SU-DHL-6 (cell line): ENCODE data around the gene TRIML1.

Experiments used
- H2AFZ ChIP-seq: fragments of 200-600 bp; sonication (generic); 2 replicates; pipeline ENCODE4 v1.6.1; 2014; ENCODE audit warnings: low read depth, mild to moderate bottlenecking, moderate library complexity, mixed read lengths, antibody characterized with exemption, low read length; ENCODE audit not compliant: severe bottlenecking
- H3F3A ChIP-seq: fragments of 200-600 bp; shearing (Covaris generic); 2 replicates; pipeline ENCODE4 v1.6.0; 2016; ENCODE audit warnings: antibody characterized with exemption, mild to moderate bottlenecking; ENCODE audit not compliant: insufficient read depth
- H3K27ac ChIP-seq: fragments of 200-600 bp; sonication (generic); 2 replicates; pipeline ENCODE4 v1.5.1; 2016; ENCODE audit warnings: low read depth, mild to moderate bottlenecking, low read length, moderate library complexity, mixed read lengths
- H3K27me3 ChIP-seq: fragments of 200-600 bp; sonication (generic), shearing (Covaris generic); 2 replicates; pipeline ENCODE4 v1.6.0; 2014; ENCODE audit warnings: mild to moderate bottlenecking, low read length
- H3K36me3 ChIP-seq: fragments of 200-600 bp; sonication (generic); 2 replicates; pipeline ENCODE4 v1.6.1; 2014; ENCODE audit warnings: mild to moderate bottlenecking, low read length, mixed read lengths
- H3K4me2 ChIP-seq: fragments of 300-600, 200-600 bp; shearing (Covaris generic), sonication (generic); 2 replicates; pipeline ENCODE4 v1.6.0; 2014; ENCODE audit warnings: low read length, low read depth, mild to moderate bottlenecking; ENCODE audit not compliant: poor library complexity, severe bottlenecking
- H3K4me3 ChIP-seq: fragments of 200-600 bp; sonication (generic); 2 replicates; pipeline ENCODE4 v1.5.1; 2014; ENCODE audit warnings: antibody characterized with exemption, low read length, mild to moderate bottlenecking, mixed read lengths; ENCODE audit not compliant: insufficient read depth, poor library complexity, severe bottlenecking
- H3K79me2 ChIP-seq: fragments of 200-600 bp; sonication (generic); 2 replicates; pipeline ENCODE4 v1.6.1; 2014; ENCODE audit warnings: mild to moderate bottlenecking, low read length, moderate library complexity; ENCODE audit not compliant: insufficient read depth
- H3K9ac ChIP-seq: fragments of 200-600 bp; sonication (generic); 2 replicates; pipeline ENCODE4 v1.7.0; 2014; ENCODE audit warnings: mild to moderate bottlenecking, low read length
- H3K9me2 ChIP-seq: fragments of 200-600 bp; sonication (generic); replicated peaks from 2 replicates; pipeline ENCODE4 v1.6.1; 2014; ENCODE audit warnings: low read length; ENCODE audit not compliant: insufficient read depth
- H3K9me3 ChIP-seq: fragments of 200-600 bp; sonication (generic); 2 replicates; pipeline ENCODE4 v1.6.1; 2014; ENCODE audit warnings: low read length, mixed read lengths; ENCODE audit not compliant: insufficient read depth
- H4K20me1 ChIP-seq: fragments of 200-600 bp; sonication (generic); 2 replicates; pipeline ENCODE4 v1.6.1; 2014; ENCODE audit warnings: low read depth, mild to moderate bottlenecking, antibody characterized with exemption, low read length, moderate library complexity, mixed read lengths
- CTCF ChIP-seq: fragments of 200-600 bp; sonication (generic); IDR thresholded peaks from one replicate; pipeline ENCODE4 v1.5.1; 2017; ENCODE audit warnings: antibody characterized with exemption, mild to moderate bottlenecking, low read length, moderate library complexity; ENCODE audit not compliant: insufficient read depth, poor library complexity, severe bottlenecking
- EZH2phosphoT487 ChIP-seq: fragments of 200-600 bp; sonication (generic), shearing (Covaris generic); conservative IDR thresholded peaks from 2 replicates; pipeline ENCODE4 v1.6.1; 2018; ENCODE audit warnings: mild to moderate bottlenecking, antibody characterized with exemption, low read length, moderate library complexity, mixed read lengths

The TRIML1 gene

GRCh38 chr4:188139141-188139540 is at the start of gene TRIML1:
Gene TRIML1, plus strand, starts transcription at chr4:188139441. Its CDS starts 118 bp downstream, at chr4:188139559.
- Histone ChIP-seq H4K20me1 (no peaks in the 10 kb centered on the region), H3K79me2 (no peaks in the 10 kb centered on the region), H3K27ac (no peak within 1 kb of the TSS), H3K4me2 (no peak within 1 kb of the TSS), H3K27me3 (no peaks in the 10 kb centered on the region), H2AFZ (no peak within 1 kb of the TSS), H3K36me3 (no peaks in the 10 kb centered on the region), H3K9me2 (no peaks in the 10 kb centered on the region), H3F3A (no peaks in the 10 kb centered on the region), H3K4me3 (no peak within 1 kb of the TSS), H3K9ac (no peak within 1 kb of the TSS), H3K9me3 (no peaks in the 10 kb centered on the region)
- TF ChIP-seq CTCF = no peak

GRCh38 chr4:188092824-188093223 is 46.4 kb upstream of the TRIML1 start:
- Histone ChIP-seq H3K27me3 (no peaks in the 10 kb centered on the region), H3K4me2 (no peak overlapping the region), H4K20me1 (no peaks in the 10 kb centered on the region), H2AFZ (no peak overlapping the region), H3K79me2 (no peaks in the 10 kb centered on the region), H3K4me3 (no peak overlapping the region), H3K9me2 (no peaks in the 10 kb centered on the region), H3K27ac (no peak overlapping the region), H3F3A (no peaks in the 10 kb centered on the region), H3K36me3 (no peaks in the 10 kb centered on the region), H3K9me3 (no peaks in the 10 kb centered on the region), H3K9ac (no peak overlapping the region)
- TF ChIP-seq EZH2phosphoT487 = no peak
- no peak for TF ChIP-seq CTCF

GRCh38 chr4:188106454-188106853 is 32.8 kb upstream of the TRIML1 start:
- Histone ChIP-seq H3K4me2 (no peak overlapping the region), H3K36me3 (no peaks in the 10 kb centered on the region)

GRCh38 chr4:188107931-188108843 is 31.1 kb upstream of the TRIML1 start:
- Histone ChIP-seq H4K20me1 (no peaks in the 10 kb centered on the region), H3K27ac (no peak overlapping the region), H3K79me2 (no peaks in the 10 kb centered on the region), H3K4me2 (no peak overlapping the region), H3F3A (no peaks in the 10 kb centered on the region), H3K4me3 (no peak overlapping the region), H3K27me3 (no peaks in the 10 kb centered on the region), H3K9me2 (no peaks in the 10 kb centered on the region), H3K9me3 (no peaks in the 10 kb centered on the region), H3K9ac (no peak overlapping the region), H3K36me3 (no peaks in the 10 kb centered on the region), H2AFZ (no peak overlapping the region)
- TF ChIP-seq CTCF (no peak), EZH2phosphoT487 (no peak)

More at GRCh38 chr4:188106454-188106853, 32.8 kb upstream of the TRIML1 start:
- Histone ChIP-seq H3K9me3 (no peaks in the 10 kb centered on the region), H3K4me3 (no peak overlapping the region), H3F3A (no peaks in the 10 kb centered on the region), H3K27ac (no peak overlapping the region), H4K20me1 (no peaks in the 10 kb centered on the region), H2AFZ (no peak overlapping the region), H3K9ac (no peak overlapping the region), H3K27me3 (no peaks in the 10 kb centered on the region), H3K79me2 (no peaks in the 10 kb centered on the region), H3K9me2 (no peaks in the 10 kb centered on the region)
- no peak for TF ChIP-seq EZH2phosphoT487
